Measurements from ENCODE around the gene CADPS2.

The CADPS2 gene

DNA sequence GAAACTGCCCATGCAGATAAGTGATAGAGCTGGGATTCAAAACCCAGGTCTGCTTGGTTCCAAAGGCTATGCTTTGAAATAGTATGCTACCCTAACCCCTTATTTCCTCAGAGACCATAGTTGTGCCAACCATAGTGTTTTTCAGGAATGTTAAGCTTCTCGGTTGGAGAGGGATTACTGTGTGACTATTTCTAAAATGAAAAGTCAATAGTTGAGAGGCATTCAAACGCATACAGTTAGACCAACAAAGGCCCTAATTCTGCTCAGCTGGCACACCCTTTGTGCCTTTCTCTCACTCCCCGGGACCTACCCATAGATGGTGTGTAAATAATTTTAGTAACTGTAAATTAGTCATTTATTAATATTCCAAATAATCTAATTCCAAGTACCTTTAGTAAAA is 118.9 kb downstream of the CADPS2 start:
- no peak overlapping the region for H3K4me3 Mint-ChIP-seq
- no peaks in the 10 kb centered on the region for H3K4me1 Mint-ChIP-seq (ENCODE audit: low read depth)
- no peak overlapping the region for H3K27ac Mint-ChIP-seq
- H3K36me3 Mint-ChIP-seq: no peaks in the 10 kb centered on the region
- H3K9me3 Mint-ChIP-seq (ENCODE audit: low read depth): no peaks in the 10 kb centered on the region
- H3K27me3 Mint-ChIP-seq: no peaks in the 10 kb centered on the region

DNA sequence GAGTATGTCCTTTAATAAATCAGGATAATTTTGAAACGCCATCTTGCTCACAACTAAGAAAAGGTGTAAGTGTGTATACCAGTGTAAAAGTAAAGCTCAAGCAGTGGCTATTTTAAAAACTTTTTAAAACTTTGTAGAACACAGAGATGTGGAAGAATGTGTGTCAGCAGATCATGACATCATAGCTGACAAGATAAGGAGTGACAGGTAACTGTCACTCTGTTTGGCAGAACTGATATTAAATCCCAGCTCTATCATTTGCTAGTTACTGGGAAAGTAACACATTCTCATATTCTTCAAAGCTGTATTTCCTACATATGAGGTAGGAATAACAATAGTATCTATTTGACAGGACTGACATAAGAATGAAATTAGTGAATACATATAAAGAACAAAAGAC is 119.7 kb downstream of the CADPS2 start:
- Mint-ChIP-seq H3K4me1 (ENCODE audit: low read depth) (no peaks in the 10 kb centered on the region), H3K9me3 (ENCODE audit: low read depth) (peaks cover 4% of the 10 kb centered on the region), H3K27me3 (no peaks in the 10 kb centered on the region), H3K27ac (no peak overlapping the region), H3K4me3 (no peak overlapping the region), H3K36me3 (no peaks in the 10 kb centered on the region)

DNA sequence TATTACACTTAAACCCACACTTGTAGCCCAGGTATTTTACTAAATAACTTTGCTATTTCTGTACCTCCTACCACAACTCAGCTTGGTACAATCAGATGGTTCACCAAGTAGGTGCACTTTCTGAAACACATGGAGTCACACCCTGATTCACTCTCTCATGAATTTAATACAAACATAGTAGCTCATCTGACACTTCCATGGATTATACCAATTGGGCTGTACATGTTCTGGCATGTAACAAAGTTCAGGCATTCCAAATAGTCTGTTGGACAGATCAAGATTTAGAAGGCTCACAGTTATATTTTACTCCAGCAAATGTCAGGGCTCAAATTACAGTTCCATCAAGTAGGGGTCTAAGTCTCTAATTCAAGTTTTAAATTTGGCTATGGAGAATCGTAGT is 121.4 kb downstream of the CADPS2 start:
- Mint-ChIP-seq H3K9me3 (ENCODE audit: low read depth) (peaks cover 4% of the 10 kb centered on the region), H3K27ac (no peak overlapping the region), H3K36me3 (no peaks in the 10 kb centered on the region), H3K27me3 (no peaks in the 10 kb centered on the region), H3K4me1 (ENCODE audit: low read depth) (no peaks in the 10 kb centered on the region), H3K4me3 (no peak overlapping the region)

DNA sequence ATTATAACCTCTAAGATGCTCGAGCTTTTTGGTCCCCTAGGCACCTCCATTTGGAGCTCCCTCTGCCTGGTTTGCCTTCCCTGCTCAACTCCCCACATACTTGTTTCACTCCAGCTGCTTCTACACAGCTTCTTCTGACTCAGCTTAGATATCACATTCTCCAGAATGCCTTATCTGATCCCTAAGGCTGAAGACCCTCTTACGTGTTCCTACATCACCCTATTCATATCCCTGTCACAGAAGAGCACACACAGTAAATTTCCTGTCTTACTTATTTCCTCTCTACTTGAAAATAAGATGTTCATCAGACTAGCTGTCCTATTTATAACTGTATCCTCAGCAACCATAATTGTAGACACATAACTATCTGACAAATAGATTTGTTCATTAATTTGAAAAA is 122.2 kb downstream of the CADPS2 start:
- Mint-ChIP-seq H3K4me3 (no peak overlapping the region), H3K9me3 (ENCODE audit: low read depth) (peaks cover 4% of the 10 kb centered on the region)

DNA sequence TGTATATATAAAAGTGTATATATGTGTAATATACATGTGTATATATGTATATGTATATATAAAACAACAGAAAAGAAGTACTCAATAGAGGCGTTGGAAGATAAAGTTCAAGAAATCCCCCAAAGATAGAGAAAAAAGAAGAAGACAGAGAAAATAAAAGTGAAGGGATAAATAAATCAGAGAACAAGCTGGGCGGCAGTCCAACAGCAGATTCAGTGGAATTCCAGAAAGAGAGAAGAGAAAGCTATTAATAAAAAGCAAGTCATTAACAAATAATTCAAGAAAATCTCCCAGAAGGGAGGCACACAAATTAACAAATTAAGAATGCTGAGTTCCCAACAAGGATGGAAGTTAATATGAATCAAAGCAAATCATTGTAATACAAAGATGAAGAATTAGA is 124.2 kb downstream of the CADPS2 start:
- Mint-ChIP-seq H3K36me3 (no peaks in the 10 kb centered on the region), H3K4me3 (no peak overlapping the region)

More for the DNA sequence above, 122.2 kb downstream of the CADPS2 start:
- H3K27ac Mint-ChIP-seq: no peak overlapping the region
- no peaks in the 10 kb centered on the region for H3K4me1 Mint-ChIP-seq (ENCODE audit: low read depth)
- no peaks in the 10 kb centered on the region for H3K36me3 Mint-ChIP-seq
- no peaks in the 10 kb centered on the region for H3K27me3 Mint-ChIP-seq

DNA sequence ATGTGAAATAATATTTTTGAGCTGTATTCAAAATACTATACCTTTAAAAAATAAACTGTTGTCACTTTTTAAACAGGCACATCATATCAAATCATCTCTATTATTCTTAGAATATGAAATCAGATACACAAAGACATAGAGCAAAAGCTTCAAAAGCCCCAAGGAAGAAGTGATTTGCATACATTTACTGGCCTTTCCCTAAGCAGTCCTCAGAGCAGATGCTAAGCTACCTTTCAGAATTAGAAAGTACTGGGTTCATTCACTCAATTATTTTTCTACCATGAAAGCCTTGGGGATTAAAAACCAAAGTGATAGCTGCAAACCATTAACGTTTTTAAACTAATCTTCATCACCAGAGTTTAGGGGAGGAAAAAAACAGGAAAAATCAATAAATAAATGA is 127.8 kb downstream of the CADPS2 start:
- peaks cover 4% of the 10 kb centered on the region for H3K9me3 Mint-ChIP-seq (ENCODE audit: low read depth)
- H3K4me1 Mint-ChIP-seq (ENCODE audit: low read depth): no peaks in the 10 kb centered on the region
- no peaks in the 10 kb centered on the region for H3K27me3 Mint-ChIP-seq
- no peaks in the 10 kb centered on the region for H3K36me3 Mint-ChIP-seq
- H3K27ac Mint-ChIP-seq: no peak overlapping the region
- H3K4me3 Mint-ChIP-seq: no peak overlapping the region

More for the DNA sequence above, 124.2 kb downstream of the CADPS2 start:
- Mint-ChIP-seq H3K27me3 (no peaks in the 10 kb centered on the region), H3K4me1 (ENCODE audit: low read depth) (no peaks in the 10 kb centered on the region), H3K9me3 (ENCODE audit: low read depth) (peaks cover 4% of the 10 kb centered on the region), H3K27ac (no peak overlapping the region)

DNA sequence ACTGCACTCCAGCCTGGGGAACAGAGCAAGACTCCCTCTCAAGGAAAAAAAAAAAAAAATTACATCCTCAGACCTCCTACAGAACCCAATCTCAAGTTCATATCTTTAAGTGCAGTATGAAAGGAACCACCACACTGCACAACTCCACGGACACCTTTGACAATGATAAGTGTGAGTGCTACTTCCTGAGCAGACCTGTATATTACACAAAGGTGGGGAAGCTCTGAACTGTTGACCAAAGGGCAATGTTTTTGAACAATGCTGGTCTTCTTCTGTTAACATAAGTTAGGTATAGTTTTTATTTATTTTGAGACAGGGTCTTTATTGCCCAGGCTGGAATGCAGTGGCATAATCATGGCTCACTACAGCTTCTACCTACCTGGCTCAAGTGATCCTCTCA is 129.4 kb downstream of the CADPS2 start:
- no peak overlapping the region for H3K27ac Mint-ChIP-seq
- no peaks in the 10 kb centered on the region for H3K9me3 Mint-ChIP-seq (ENCODE audit: low read depth)
- no peaks in the 10 kb centered on the region for H3K4me1 Mint-ChIP-seq (ENCODE audit: low read depth)
- H3K4me3 Mint-ChIP-seq: no peak overlapping the region
- H3K36me3 Mint-ChIP-seq: no peaks in the 10 kb centered on the region
- no peaks in the 10 kb centered on the region for H3K27me3 Mint-ChIP-seq

DNA sequence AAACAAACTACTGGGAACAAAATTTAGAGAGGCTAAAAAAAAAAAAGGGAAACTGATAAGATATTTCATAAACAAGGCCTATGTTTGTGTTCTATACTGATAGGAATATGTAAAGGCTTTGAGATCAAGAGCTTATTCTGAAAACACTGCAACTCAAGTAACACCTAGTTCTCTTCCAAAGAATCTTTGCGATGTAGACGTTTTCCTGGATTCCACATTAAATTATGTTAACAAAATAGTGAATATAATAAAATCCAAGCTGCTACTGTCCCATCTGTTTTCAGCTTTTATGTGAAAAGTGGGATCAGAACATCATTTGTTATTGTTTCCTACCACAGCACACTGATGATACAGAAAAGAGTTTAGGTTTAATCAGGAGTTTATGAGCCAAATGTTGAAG is 130.6 kb downstream of the CADPS2 start:
- H3K36me3 Mint-ChIP-seq: no peaks in the 10 kb centered on the region
- no peaks in the 10 kb centered on the region for H3K27me3 Mint-ChIP-seq
- H3K9me3 Mint-ChIP-seq (ENCODE audit: low read depth): no peaks in the 10 kb centered on the region
- no peak overlapping the region for H3K27ac Mint-ChIP-seq
- H3K4me1 Mint-ChIP-seq (ENCODE audit: low read depth): no peaks in the 10 kb centered on the region
- H3K4me3 Mint-ChIP-seq: no peak overlapping the region

DNA sequence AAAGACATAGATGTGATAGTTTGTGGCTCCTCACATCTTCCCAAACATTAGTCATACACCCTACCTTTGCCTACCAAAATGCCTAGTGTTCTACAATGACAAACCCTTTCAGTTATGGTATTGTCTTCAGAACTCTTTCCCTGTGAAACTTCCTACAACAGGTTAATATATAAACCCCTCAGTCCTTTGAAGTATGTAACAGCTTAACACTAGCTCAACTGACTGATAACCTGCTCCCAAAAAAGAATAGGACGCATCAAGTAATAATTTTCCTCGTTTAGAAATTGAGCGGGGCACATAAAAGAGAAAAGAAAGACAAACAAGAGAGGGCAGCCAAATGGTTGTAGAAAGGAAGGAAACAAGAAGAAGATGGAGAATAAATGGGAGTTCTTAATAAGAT is 133.7 kb downstream of the CADPS2 start:
- no peak overlapping the region for H3K27ac Mint-ChIP-seq
- no peaks in the 10 kb centered on the region for H3K9me3 Mint-ChIP-seq (ENCODE audit: low read depth)
- H3K4me3 Mint-ChIP-seq: no peak overlapping the region
- H3K4me1 Mint-ChIP-seq (ENCODE audit: low read depth): no peaks in the 10 kb centered on the region
- H3K27me3 Mint-ChIP-seq: no peaks in the 10 kb centered on the region
- H3K36me3 Mint-ChIP-seq: no peaks in the 10 kb centered on the region

DNA sequence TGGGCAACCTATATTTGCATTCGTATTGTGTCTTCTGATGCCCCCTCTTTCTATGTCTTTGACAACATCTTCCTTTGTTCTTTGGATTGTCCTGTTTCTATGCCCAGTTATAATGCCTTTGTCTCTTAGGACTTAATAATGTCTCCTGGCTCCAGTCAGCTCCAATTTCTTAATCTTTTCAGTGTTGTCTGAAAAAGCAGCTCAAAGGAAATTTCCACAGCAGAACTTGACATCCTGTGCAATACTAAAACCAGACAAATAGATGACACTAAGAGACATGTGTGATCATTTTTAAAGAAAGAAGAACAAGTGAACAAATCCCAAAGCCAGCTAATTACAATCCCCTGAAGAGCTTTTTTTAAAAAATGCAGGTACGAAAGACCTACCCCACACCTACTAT is 135.9 kb downstream of the CADPS2 start:
- H3K36me3 Mint-ChIP-seq: no peaks in the 10 kb centered on the region
- no peaks in the 10 kb centered on the region for H3K9me3 Mint-ChIP-seq (ENCODE audit: low read depth)
- no peak overlapping the region for H3K4me3 Mint-ChIP-seq
- no peaks in the 10 kb centered on the region for H3K4me1 Mint-ChIP-seq (ENCODE audit: low read depth)
- H3K27ac Mint-ChIP-seq: no peak overlapping the region
- no peaks in the 10 kb centered on the region for H3K27me3 Mint-ChIP-seq

DNA sequence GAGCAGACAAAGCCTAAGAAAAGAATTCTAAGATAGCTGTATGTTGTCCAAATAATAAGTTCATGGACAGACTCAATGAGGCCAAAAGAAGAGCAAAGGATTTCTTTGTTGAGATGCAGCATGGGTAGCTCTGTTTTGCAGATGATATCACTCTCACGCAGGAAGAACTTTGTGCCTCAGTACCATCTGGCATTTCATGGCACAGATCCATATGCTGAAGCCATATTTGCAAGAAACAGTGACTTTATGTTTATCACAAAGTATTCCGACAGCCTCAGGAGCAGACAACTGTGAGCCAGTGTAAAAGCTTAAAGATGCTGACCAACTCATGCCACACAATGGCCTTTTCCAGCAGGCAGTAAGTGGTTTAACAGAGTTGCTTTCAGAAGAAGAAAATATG is 138.1 kb downstream of the CADPS2 start:
- Mint-ChIP-seq H3K4me3 (no peak overlapping the region), H3K27ac (no peak overlapping the region), H3K4me1 (ENCODE audit: low read depth) (no peaks in the 10 kb centered on the region), H3K27me3 (no peaks in the 10 kb centered on the region), H3K9me3 (ENCODE audit: low read depth) (no peaks in the 10 kb centered on the region), H3K36me3 (no peaks in the 10 kb centered on the region)

DNA sequence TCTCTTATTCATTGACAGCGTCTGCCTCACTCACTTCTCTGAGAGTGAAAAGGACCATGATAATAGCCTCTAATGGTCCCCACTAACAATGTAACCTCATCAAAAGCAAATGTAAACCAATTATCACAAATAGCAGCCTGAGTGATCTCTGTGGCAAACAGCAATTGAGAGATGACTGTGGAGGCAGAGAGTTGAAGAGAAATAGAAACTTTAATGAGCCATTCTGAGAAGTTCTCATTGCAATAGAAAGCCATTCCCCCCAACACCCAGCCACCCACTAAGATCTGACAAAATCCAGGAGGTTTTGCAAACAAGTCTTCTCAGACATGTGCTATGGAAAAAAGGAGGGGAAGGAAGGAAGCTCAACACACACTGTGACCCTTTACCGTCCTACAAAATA is 139.3 kb downstream of the CADPS2 start:
- H3K36me3 Mint-ChIP-seq: no peaks in the 10 kb centered on the region
- H3K9me3 Mint-ChIP-seq (ENCODE audit: low read depth): no peaks in the 10 kb centered on the region
- no peak overlapping the region for H3K27ac Mint-ChIP-seq
- H3K27me3 Mint-ChIP-seq: no peaks in the 10 kb centered on the region
- no peak overlapping the region for H3K4me3 Mint-ChIP-seq
- no peaks in the 10 kb centered on the region for H3K4me1 Mint-ChIP-seq (ENCODE audit: low read depth)

DNA sequence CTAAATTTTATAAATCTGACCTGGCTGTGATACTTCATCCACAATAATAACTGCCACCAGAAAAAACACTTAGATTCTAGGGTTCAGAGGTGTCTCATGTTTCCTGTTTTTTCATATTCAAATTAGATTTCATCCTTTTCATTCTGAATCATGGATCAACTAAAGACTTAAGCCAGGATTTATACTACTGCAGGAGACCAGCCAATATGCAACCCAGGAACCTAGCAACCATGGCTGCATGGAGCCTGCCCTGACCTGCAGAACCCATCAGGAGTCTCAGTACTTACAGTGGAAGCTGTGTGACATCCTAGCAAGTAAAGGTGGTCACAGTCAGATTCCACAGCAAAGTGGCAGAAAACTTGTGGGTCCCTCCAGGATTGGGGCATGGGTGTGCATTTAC is 143.0 kb downstream of the CADPS2 start:
- Mint-ChIP-seq H3K9me3 (ENCODE audit: low read depth) (no peaks in the 10 kb centered on the region), H3K27ac (no peak overlapping the region), H3K36me3 (no peaks in the 10 kb centered on the region), H3K4me1 (ENCODE audit: low read depth) (no peaks in the 10 kb centered on the region), H3K4me3 (no peak overlapping the region), H3K27me3 (no peaks in the 10 kb centered on the region)

DNA sequence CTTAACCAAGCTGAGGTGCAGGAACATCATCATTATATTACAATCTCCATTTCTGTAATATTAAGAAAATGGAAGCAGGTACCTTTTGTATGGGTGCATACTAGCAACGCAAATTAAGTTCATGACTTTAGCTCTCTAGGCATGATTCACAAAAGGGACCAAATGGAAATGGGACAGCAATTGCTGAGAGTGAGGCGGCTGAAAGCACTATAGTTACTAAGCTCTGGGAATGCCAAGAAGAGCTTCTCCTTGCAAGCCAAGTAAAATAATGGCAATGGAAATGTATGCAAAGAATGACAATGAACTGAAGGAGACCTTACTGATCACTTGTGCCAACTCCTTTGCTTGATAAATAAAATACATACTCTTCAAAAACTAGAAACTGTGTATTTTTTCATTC is 147.3 kb downstream of the CADPS2 start:
- Mint-ChIP-seq H3K4me3 (no peak overlapping the region), H3K27me3 (no peaks in the 10 kb centered on the region), H3K36me3 (no peaks in the 10 kb centered on the region), H3K9me3 (ENCODE audit: low read depth) (peaks cover 3% of the 10 kb centered on the region), H3K4me1 (ENCODE audit: low read depth) (no peaks in the 10 kb centered on the region), H3K27ac (no peak overlapping the region)

DNA sequence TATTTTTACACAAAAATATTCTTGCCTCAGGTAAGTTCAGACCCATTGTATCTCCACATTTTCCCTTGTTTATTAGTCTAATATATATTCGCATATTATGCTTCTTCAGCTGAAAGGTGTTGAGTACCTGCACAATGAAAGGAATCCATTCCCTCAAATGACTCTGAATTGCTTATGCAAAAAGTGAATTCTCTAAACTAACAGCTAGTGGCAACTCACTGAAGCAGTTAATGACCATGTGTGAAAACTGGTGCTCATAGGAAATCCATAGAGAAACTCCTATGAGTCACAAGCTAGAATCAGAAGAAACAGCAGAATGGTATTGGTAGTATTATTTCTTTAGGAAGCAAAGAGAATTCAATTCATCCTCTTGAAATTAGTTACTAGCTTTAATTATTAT is 150.1 kb downstream of the CADPS2 start:
- Mint-ChIP-seq H3K27me3 (no peaks in the 10 kb centered on the region), H3K4me3 (no peak overlapping the region), H3K27ac (no peak overlapping the region), H3K9me3 (ENCODE audit: low read depth) (peaks cover 5% of the 10 kb centered on the region), H3K4me1 (ENCODE audit: low read depth) (no peaks in the 10 kb centered on the region), H3K36me3 (no peaks in the 10 kb centered on the region)

DNA sequence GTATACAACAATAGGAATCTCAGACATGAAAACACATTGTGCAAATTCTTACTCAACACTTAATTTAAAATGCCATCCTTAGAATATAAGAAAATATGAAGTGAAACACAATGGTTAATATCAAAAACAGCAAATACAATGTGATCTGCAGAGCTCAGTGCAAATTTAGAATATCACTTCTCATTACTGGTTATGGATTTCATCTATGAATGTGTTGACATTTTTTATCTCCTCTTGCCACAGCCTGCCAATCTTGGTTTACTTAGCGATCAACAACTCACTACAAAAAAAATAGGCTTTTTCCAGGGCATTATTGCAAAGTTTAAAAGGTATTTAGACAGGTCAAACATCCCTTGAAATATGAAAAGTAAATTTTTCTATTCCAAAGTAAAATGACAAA is 158.5 kb downstream of the CADPS2 start:
- Mint-ChIP-seq H3K4me1 (ENCODE audit: low read depth) (no peaks in the 10 kb centered on the region), H3K27me3 (no peaks in the 10 kb centered on the region)

DNA sequence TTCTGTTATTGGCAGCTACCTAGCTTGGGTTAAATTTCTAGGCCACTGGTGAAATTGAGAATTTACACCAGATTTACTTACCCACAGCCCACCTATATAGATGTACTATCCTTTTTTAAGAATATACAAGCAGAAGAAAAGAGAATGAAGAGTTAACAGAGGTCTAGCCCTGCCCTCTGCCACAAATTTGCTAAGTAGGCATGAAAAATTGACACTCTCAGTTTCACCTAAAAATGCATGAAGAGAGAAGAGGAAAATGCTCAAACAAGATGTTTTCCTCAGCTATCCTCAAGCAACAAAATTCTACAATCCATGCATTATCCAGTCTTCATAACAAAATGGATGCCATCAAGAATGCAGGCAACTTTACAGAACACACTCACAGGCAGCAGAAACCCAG is 158.9 kb downstream of the CADPS2 start:
- Mint-ChIP-seq H3K4me1 (ENCODE audit: low read depth) (no peaks in the 10 kb centered on the region), H3K36me3 (no peaks in the 10 kb centered on the region), H3K27me3 (no peaks in the 10 kb centered on the region), H3K27ac (no peak overlapping the region), H3K9me3 (ENCODE audit: low read depth) (peaks cover 4% of the 10 kb centered on the region), H3K4me3 (no peak overlapping the region)

More for the DNA sequence above, 158.5 kb downstream of the CADPS2 start:
- H3K27ac Mint-ChIP-seq: no peak overlapping the region
- H3K9me3 Mint-ChIP-seq (ENCODE audit: low read depth): peaks cover 4% of the 10 kb centered on the region
- no peak overlapping the region for H3K4me3 Mint-ChIP-seq
- no peaks in the 10 kb centered on the region for H3K36me3 Mint-ChIP-seq

Measured in activated naive CD8-positive, alpha-beta T cell (primary cell).